Skeletal muscle satellite cell (primary cell): Measurements from ENCODE around the gene C1QL1.

Experiments used
- H3K27me3 ChIP-seq: 2 replicates; pipeline ENCODE4 v1.7.0; 2013; ENCODE audit warnings: low read length; ENCODE audit not compliant: control insufficient read depth, insufficient read depth
- H3K36me3 ChIP-seq: 2 replicates; pipeline ENCODE4 v1.7.0; 2013; ENCODE audit warnings: mild to moderate bottlenecking, control low read depth, low read length; ENCODE audit not compliant: insufficient read depth
- H3K4me1 ChIP-seq: 2 replicates; pipeline ENCODE4 v1.7.0; 2013; ENCODE audit warnings: low read length; ENCODE audit not compliant: control insufficient read depth, insufficient read depth
- H3K4me2 ChIP-seq: 2 replicates; pipeline ENCODE4 v1.7.0; 2013; ENCODE audit warnings: mild to moderate bottlenecking, low read length
- H3K4me3 ChIP-seq: 2 replicates; pipeline ENCODE4 v1.7.0; 2013; ENCODE audit warnings: low read length
- H3K9ac ChIP-seq: 2 replicates; pipeline ENCODE4 v1.7.0; 2013; ENCODE audit warnings: mild to moderate bottlenecking, low read depth, low read length, moderate library complexity
- H3K9me3 ChIP-seq: replicated peaks from 2 replicates; pipeline ENCODE4 v1.7.0; 2013; ENCODE audit warnings: mild to moderate bottlenecking, control low read depth, low read length

C1QL1 gene

GRCh38 chr17:44915862-44916780 is 52.0 kb downstream of the C1QL1 start:
- Histone ChIP-seq H3K4me3 (no peak overlapping the region), H3K36me3 (no peaks in the 10 kb centered on the region), H3K9ac (no peak overlapping the region), H3K9me3 (no peaks in the 10 kb centered on the region), H3K4me1 (peaks cover 21% of the 10 kb centered on the region), H3K27me3 (peaks cover 15% of the 10 kb centered on the region), H3K4me2 (peak overlapping the region; percentile 11)

- H3K27me3 ChIP-seq, result peaks cover 15% of the 10 kb centered on the region
- no peak within 1 kb of the TSS for H3K9ac ChIP-seq
- H3K36me3 ChIP-seq, result no peaks in the 10 kb centered on the region
Observed at GRCh38 chr17:44915321-44915726, 52.8 kb downstream of the C1QL1 start, which contains the start of gene GFAP. TSS of gene GFAP (minus strand) at chr17:44915500. CDS start at chr17:44915486, 14 bp downstream.

GRCh38 chr17:44914698-44915271 is 53.3 kb downstream of the C1QL1 start:
- peaks cover 15% of the 10 kb centered on the region for H3K27me3 ChIP-seq
- H3K9me3 ChIP-seq, result no peaks in the 10 kb centered on the region
- H3K4me1 ChIP-seq, result peaks cover 22% of the 10 kb centered on the region
- H3K4me3 ChIP-seq, result no peak overlapping the region
- H3K36me3 ChIP-seq, result no peaks in the 10 kb centered on the region
- no peak overlapping the region for H3K9ac ChIP-seq
- H3K4me2 ChIP-seq, result no peak overlapping the region

More at GRCh38 chr17:44915321-44915726, 52.8 kb downstream of the C1QL1 start, which contains the start of gene GFAP:
- Histone ChIP-seq H3K9me3 (no peaks in the 10 kb centered on the region), H3K4me3 (no peak within 1 kb of the TSS), H3K4me2 (no peak within 1 kb of the TSS), H3K4me1 (peaks cover 21% of the 10 kb centered on the region)

- H3K27me3 ChIP-seq, result peaks cover 15% of the 10 kb centered on the region
- H3K4me1 ChIP-seq, result peaks cover 26% of the 10 kb centered on the region
- H3K36me3 ChIP-seq, result no peaks in the 10 kb centered on the region
- no peak overlapping the region for H3K4me3 ChIP-seq
- no peak overlapping the region for H3K9ac ChIP-seq
- no peaks in the 10 kb centered on the region for H3K9me3 ChIP-seq
- no peak overlapping the region for H3K4me2 ChIP-seq
Observed at GRCh38 chr17:44914148-44914547, 54.0 kb downstream of the C1QL1 start.

GRCh38 chr17:44913676-44914075 is 54.4 kb downstream of the C1QL1 start:
- Histone ChIP-seq H3K4me2 (no peak overlapping the region), H3K36me3 (no peaks in the 10 kb centered on the region), H3K4me1 (peaks cover 29% of the 10 kb centered on the region), H3K4me3 (no peak overlapping the region), H3K27me3 (peaks cover 15% of the 10 kb centered on the region), H3K9ac (no peak overlapping the region), H3K9me3 (no peaks in the 10 kb centered on the region)

- Histone ChIP-seq H3K4me2 (no peak overlapping the region), H3K36me3 (no peaks in the 10 kb centered on the region), H3K4me1 (peaks cover 29% of the 10 kb centered on the region), H3K9ac (no peak overlapping the region), H3K4me3 (no peak overlapping the region), H3K27me3 (peaks cover 15% of the 10 kb centered on the region), H3K9me3 (no peaks in the 10 kb centered on the region)
Observed at GRCh38 chr17:44912763-44913544, 55.1 kb downstream of the C1QL1 start.

GRCh38 chr17:44911133-44912001 is 56.7 kb downstream of the C1QL1 start:
- no peak overlapping the region for H3K9ac ChIP-seq
- no peaks in the 10 kb centered on the region for H3K36me3 ChIP-seq
- H3K27me3 ChIP-seq, result peaks cover 15% of the 10 kb centered on the region
- H3K4me3 ChIP-seq, result no peak overlapping the region
- peaks cover 21% of the 10 kb centered on the region for H3K4me1 ChIP-seq
- H3K4me2 ChIP-seq, result peak overlapping the region; percentile 59
- H3K9me3 ChIP-seq, result no peaks in the 10 kb centered on the region

- peaks cover 25% of the 10 kb centered on the region for H3K4me1 ChIP-seq
- H3K4me3 ChIP-seq, result no peak overlapping the region
- no peaks in the 10 kb centered on the region for H3K9me3 ChIP-seq
- no peaks in the 10 kb centered on the region for H3K36me3 ChIP-seq
- no peak overlapping the region for H3K4me2 ChIP-seq
- H3K9ac ChIP-seq, result no peak overlapping the region
- peaks cover 14% of the 10 kb centered on the region for H3K27me3 ChIP-seq
Observed at GRCh38 chr17:44910231-44911106, 57.6 kb downstream of the C1QL1 start.
